Uterus (tissue), 2 donors: ENCODE results near the gene POP7.

Experiments
- POLR2A ChIP-seq, 2 donors: fragments of 450-650 bp; IDR thresholded peaks; one replicate each; pipeline ENCODE4 v1.6.1; 2016; ENCODE audit warnings: antibody characterized with exemption in 2 of 2, mild to moderate bottlenecking in 1 of 2, moderate library complexity in 1 of 2
- TF ChIP-seq, protein P1 (sequence below), 4 experiments: fragments of 200-600 bp in 2 of 4; fragments of 450-650 bp in 2 of 4; sonication (generic) in 2 of 4; IDR thresholded peaks; one replicate each; pipeline ENCODE4 v1.5.1; 2016 to 2019; ENCODE audit warnings: antibody characterized with exemption in 4 of 4, mild to moderate bottlenecking in 2 of 4, moderate library complexity in 1 of 4

- TF ChIP-seq, protein P1, sequence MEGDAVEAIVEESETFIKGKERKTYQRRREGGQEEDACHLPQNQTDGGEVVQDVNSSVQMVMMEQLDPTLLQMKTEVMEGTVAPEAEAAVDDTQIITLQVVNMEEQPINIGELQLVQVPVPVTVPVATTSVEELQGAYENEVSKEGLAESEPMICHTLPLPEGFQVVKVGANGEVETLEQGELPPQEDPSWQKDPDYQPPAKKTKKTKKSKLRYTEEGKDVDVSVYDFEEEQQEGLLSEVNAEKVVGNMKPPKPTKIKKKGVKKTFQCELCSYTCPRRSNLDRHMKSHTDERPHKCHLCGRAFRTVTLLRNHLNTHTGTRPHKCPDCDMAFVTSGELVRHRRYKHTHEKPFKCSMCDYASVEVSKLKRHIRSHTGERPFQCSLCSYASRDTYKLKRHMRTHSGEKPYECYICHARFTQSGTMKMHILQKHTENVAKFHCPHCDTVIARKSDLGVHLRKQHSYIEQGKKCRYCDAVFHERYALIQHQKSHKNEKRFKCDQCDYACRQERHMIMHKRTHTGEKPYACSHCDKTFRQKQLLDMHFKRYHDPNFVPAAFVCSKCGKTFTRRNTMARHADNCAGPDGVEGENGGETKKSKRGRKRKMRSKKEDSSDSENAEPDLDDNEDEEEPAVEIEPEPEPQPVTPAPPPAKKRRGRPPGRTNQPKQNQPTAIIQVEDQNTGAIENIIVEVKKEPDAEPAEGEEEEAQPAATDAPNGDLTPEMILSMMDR (IDR thresholded peaks at IDR 0.05): no peak
- no peak for TF ChIP-seq POLR2A (IDR thresholded peaks at IDR 0.05)
Measured at GRCh38 chr7:100744605-100745004, 38.7 kb downstream of the POP7 start.
